SK-N-SH treated with all-trans-retinoic acid at 6 μM for 48 hours (cell line): ENCODE data around the gene COL9A3.

Experiments
- ATAC-seq: fragments of 200-7000 bp; cut with Tn5 transposase; 3 replicates; pipeline ENCODE4 v1.9.1; 2020; ENCODE audit warnings: mild to moderate bottlenecking, moderate library complexity
- ARNTL ChIP-seq: fragments of 450-650 bp; formaldehyde crosslinking; IDR thresholded peaks from 2 replicates; pipeline ENCODE4 v1.5.0; 2020; ENCODE audit warnings: low read depth, mild to moderate bottlenecking, moderate library complexity, borderline replicate concordance
- BACH2 ChIP-seq: fragments of 250-450 bp; sonication (Bioruptor Pico); IDR thresholded peaks from 2 replicates; pipeline ENCODE4 v1.9.0; 2021; ENCODE audit warnings: mild to moderate bottlenecking, borderline replicate concordance
- CREB5 ChIP-seq: fragments of 250-450 bp; sonication (Bioruptor Pico); IDR thresholded peaks from 2 replicates; pipeline ENCODE4 v1.5.1; 2020; ENCODE audit warnings: low read depth, mild to moderate bottlenecking, moderate library complexity
- CSDC2 ChIP-seq: fragments of 250-450 bp; sonication (Bioruptor Pico); IDR thresholded peaks from 2 replicates; pipeline ENCODE4 v1.5.0; 2020; ENCODE audit warnings: mild to moderate bottlenecking, moderate library complexity
- ESRRG ChIP-seq: fragments of 250-450 bp; sonication (Bioruptor Pico); IDR thresholded peaks from 2 replicates; pipeline ENCODE4 v1.6.1; 2021; ENCODE audit warnings: mild to moderate bottlenecking
- GLIS3 ChIP-seq: fragments of 250-450 bp; sonication (Bioruptor Pico); IDR thresholded peaks from 2 replicates; pipeline ENCODE4 v1.5.0; 2020; ENCODE audit warnings: mild to moderate bottlenecking, moderate library complexity
- ISL1 ChIP-seq: fragments of 250-450 bp; sonication (Bioruptor Pico); IDR thresholded peaks from 2 replicates; pipeline ENCODE4 v2.1.2; 2022; ENCODE audit warnings: mild to moderate bottlenecking, moderate library complexity
- OSR1 ChIP-seq: fragments of 250-450 bp; sonication (Bioruptor Pico); IDR thresholded peaks from 2 replicates; pipeline ENCODE4 v1.8.0; 2022; ENCODE audit warnings: moderate library complexity, mild to moderate bottlenecking, inconsistent platforms
- PATZ1 ChIP-seq: fragments of 250-450 bp; sonication (Bioruptor Pico); IDR thresholded peaks from 2 replicates; pipeline ENCODE4 v1.8.0; 2020; ENCODE audit warnings: mild to moderate bottlenecking, moderate library complexity, borderline replicate concordance
- PPARA ChIP-seq: fragments of 250-450 bp; sonication (Bioruptor Pico); IDR thresholded peaks from 2 replicates; pipeline ENCODE4 v1.5.0; 2020; ENCODE audit warnings: mild to moderate bottlenecking, borderline replicate concordance
- SNAI2 ChIP-seq: fragments of 250-450 bp; sonication (Bioruptor Pico); IDR thresholded peaks from 2 replicates; pipeline ENCODE4 v1.5.0; 2020; ENCODE audit warnings: mild to moderate bottlenecking, moderate library complexity
- TCF4 ChIP-seq: fragments of 250-450 bp; sonication (Bioruptor Pico); IDR thresholded peaks from 2 replicates; pipeline ENCODE4 v1.8.0; 2021; ENCODE audit warnings: mild to moderate bottlenecking, moderate library complexity, borderline replicate concordance
- TSHZ2 ChIP-seq: fragments of 250-450 bp; sonication (Bioruptor Pico); IDR thresholded peaks from 2 replicates; pipeline ENCODE4 v1.5.0; 2020; ENCODE audit warnings: mild to moderate bottlenecking, moderate library complexity
- ZC3H10 ChIP-seq: fragments of 250-450 bp; sonication (Bioruptor Pico); IDR thresholded peaks from 2 replicates; pipeline ENCODE4 v1.5.1; 2021; ENCODE audit warnings: mild to moderate bottlenecking, moderate library complexity
- ZFP3 ChIP-seq: fragments of 250-450 bp; sonication (Bioruptor Pico); IDR thresholded peaks from 2 replicates; pipeline ENCODE4 v1.5.0; 2020; ENCODE audit warnings: mild to moderate bottlenecking, moderate library complexity
- ZFP30 ChIP-seq: fragments of 450-650 bp; formaldehyde crosslinking; IDR thresholded peaks from 2 replicates; pipeline ENCODE4 v1.5.0; 2022; ENCODE audit warnings: mild to moderate bottlenecking, moderate library complexity
- ZNF70 ChIP-seq: fragments of 450-650 bp; formaldehyde crosslinking; IDR thresholded peaks from 2 replicates; pipeline ENCODE4 v1.5.0; 2020; ENCODE audit warnings: mild to moderate bottlenecking, moderate library complexity
- ZNF8 ChIP-seq: fragments of 450-650 bp; formaldehyde crosslinking; IDR thresholded peaks from 2 replicates; pipeline ENCODE4 v1.5.0; 2020; ENCODE audit warnings: mild to moderate bottlenecking, moderate library complexity
- TF ChIP-seq, protein P1 (sequence below): fragments of 250-450 bp; sonication (Bioruptor Pico); IDR thresholded peaks from 2 replicates; pipeline ENCODE4 v1.5.1; 2021; ENCODE audit warnings: mild to moderate bottlenecking, moderate library complexity
- TF ChIP-seq, protein P2 (sequence below): fragments of 250-450 bp; sonication (Bioruptor Pico); IDR thresholded peaks from 2 replicates; pipeline ENCODE4 v1.8.0; 2021; ENCODE audit warnings: low read depth, mild to moderate bottlenecking, moderate library complexity, borderline replicate concordance

Gene COL9A3

GRCh38 chr20:62860924-62861691 lies 44.3 kb downstream of the COL9A3 start:
- peak; percentile 22; the same call in 1 of the 3 replicates for ATAC-seq
- no peak for TF ChIP-seq CSDC2 (CRISPR knock-in tag)
- no peak for TF ChIP-seq GLIS3 (CRISPR knock-in tag)
- TF ChIP-seq ZFP3 (CRISPR knock-in tag): no peak
- TF ChIP-seq, protein P1, sequence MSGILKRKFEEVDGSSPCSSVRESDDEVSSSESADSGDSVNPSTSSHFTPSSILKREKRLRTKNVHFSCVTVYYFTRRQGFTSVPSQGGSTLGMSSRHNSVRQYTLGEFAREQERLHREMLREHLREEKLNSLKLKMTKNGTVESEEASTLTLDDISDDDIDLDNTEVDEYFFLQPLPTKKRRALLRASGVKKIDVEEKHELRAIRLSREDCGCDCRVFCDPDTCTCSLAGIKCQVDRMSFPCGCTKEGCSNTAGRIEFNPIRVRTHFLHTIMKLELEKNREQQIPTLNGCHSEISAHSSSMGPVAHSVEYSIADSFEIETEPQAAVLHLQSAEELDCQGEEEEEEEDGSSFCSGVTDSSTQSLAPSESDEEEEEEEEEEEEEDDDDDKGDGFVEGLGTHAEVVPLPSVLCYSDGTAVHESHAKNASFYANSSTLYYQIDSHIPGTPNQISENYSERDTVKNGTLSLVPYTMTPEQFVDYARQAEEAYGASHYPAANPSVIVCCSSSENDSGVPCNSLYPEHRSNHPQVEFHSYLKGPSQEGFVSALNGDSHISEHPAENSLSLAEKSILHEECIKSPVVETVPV: no peak
- TF ChIP-seq BACH2: no peak
- TF ChIP-seq PATZ1 (CRISPR knock-in tag): no peak
- TF ChIP-seq ARNTL (CRISPR knock-in tag): no peak
- no peak for TF ChIP-seq ZNF8 (CRISPR knock-in tag)
- TF ChIP-seq ESRRG (CRISPR knock-in tag): no peak
- no peak for TF ChIP-seq TCF4
- TF ChIP-seq ISL1 (CRISPR knock-in tag): no peak
- TF ChIP-seq SNAI2: no peak
- no peak for TF ChIP-seq OSR1
- no peak for TF ChIP-seq PPARA (CRISPR knock-in tag)
- no peak for TF ChIP-seq TSHZ2 (CRISPR knock-in tag)

DNA sequence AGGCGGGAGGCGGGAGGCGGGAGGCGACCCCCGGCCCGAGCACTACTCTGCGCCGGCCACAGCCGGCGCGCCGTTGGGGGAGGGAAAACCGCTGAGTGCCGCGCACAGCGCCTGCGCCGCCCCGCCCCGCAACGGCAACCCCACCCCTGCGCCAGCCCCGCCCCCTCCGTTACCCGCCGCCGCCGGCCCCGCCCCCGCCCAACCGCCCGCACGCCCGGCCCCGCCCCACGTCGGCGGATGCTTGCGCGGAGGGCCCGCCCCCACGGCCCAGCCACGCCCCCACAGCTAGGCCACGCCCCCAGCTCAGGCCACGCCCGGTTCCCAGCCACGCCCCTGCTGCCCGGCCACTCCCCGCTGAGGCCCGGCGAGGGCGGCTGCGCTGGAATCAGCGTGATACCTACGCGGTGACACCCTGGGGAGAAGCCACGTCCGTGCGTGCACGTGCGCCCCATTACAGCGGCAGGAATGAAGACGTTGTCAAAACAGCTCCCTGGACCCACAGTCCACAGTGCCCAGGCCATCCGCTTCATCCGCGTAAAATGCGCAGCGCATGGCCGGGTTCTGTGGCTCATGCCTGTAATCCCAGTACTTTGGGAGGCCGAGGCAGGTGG lies 45.0 kb downstream of the COL9A3 start, which contains the start of gene TCFL5:
Gene TCFL5 (minus strand): TSS at position 97 of the 611 bp plus-strand sequence. CDS start 152 bp downstream, outside the sequence.
- ATAC-seq: peak; percentile 85
- TF ChIP-seq ESRRG (CRISPR knock-in tag): no peak

GRCh38 chr20:62864207-62864606 lies 47.4 kb downstream of the COL9A3 start:
- ATAC-seq: no peak
- no peak for TF ChIP-seq ZNF8 (CRISPR knock-in tag)
- no peak for TF ChIP-seq SNAI2
- TF ChIP-seq, protein P1: no peak
- no peak for TF ChIP-seq ZC3H10 (CRISPR knock-in tag)
- no peak for TF ChIP-seq ZFP30 (CRISPR knock-in tag)
- no peak for TF ChIP-seq ZNF70
- TF ChIP-seq CSDC2 (CRISPR knock-in tag): no peak
- TF ChIP-seq ZFP3 (CRISPR knock-in tag): no peak
- TF ChIP-seq CREB5: no peak
- no peak for TF ChIP-seq TSHZ2 (CRISPR knock-in tag)
- no peak for TF ChIP-seq ISL1 (CRISPR knock-in tag)
- TF ChIP-seq PATZ1 (CRISPR knock-in tag): no peak
- no peak for TF ChIP-seq PPARA (CRISPR knock-in tag)
- TF ChIP-seq, protein P2, sequence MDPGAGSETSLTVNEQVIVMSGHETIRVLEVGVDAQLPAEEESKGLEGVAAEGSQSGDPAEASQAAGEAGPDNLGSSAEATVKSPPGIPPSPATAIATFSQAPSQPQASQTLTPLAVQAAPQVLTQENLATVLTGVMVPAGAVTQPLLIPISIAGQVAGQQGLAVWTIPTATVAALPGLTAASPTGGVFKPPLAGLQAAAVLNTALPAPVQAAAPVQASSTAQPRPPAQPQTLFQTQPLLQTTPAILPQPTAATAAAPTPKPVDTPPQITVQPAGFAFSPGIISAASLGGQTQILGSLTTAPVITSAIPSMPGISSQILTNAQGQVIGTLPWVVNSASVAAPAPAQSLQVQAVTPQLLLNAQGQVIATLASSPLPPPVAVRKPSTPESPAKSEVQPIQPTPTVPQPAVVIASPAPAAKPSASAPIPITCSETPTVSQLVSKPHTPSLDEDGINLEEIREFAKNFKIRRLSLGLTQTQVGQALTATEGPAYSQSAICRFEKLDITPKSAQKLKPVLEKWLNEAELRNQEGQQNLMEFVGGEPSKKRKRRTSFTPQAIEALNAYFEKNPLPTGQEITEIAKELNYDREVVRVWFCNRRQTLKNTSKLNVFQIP (CRISPR knock-in tag): no peak
